Heart left ventricle (tissue), 13 donors: ENCODE data around the gene JPH4.

Source experiments
- POLR2A ChIP-seq, 2 donors: fragments of 450-650 bp; IDR thresholded peaks; one replicate each; pipeline ENCODE4 v1.6.1; 2017; ENCODE audit warnings: antibody characterized with exemption in 2 of 2, mild to moderate bottlenecking in 2 of 2, moderate library complexity in 2 of 2
- TF ChIP-seq, protein P1 (sequence below), 12 donors: fragments of 200-600 bp; sonication (generic) in 4 of 12; IDR thresholded peaks; one replicate each; pipeline versions ENCODE4 v1.5.0 to v1.8.0; 2018 to 2022; ENCODE audit warnings: antibody characterized with exemption in 12 of 12, mild to moderate bottlenecking in 5 of 12
- donor health status: ischemic (EF 13 %, LVEDD 7.1; RV severe dilation, severe dysfunction).
- donor health status: DM: no; HTN: yes; CAD: no.
- donor health status: DM: no; HTN: no; CAD: no.
- donor health status: ischemic (EF 25% LVEDD 6.9; RV normal size, moderate dysfunction).
- donor health status: ischemic (EF 25% LVEDD 5.7; RV mildly dilated, moderate dysfunction).
- donor health status: ischemic (EF 35%, LVEDD 5.7; RV mildly dilated, moderate dysfunction).
- donor health status: nonischemic (EF 11% LVEDD 7.7; RV severe dilation, severe dysfunction).
- donor health status: DM: yes; HTN: yes; CAD: no.
- donor health status: PGD.
- donor health status: ischemic (EF 29% LVEDD 5.4; RV normal size, mild dysfunction).
- donor health status: nonischemic (EF 23%, LVEDD 6.1; RV moderate dilation, normal function).

DNA sequence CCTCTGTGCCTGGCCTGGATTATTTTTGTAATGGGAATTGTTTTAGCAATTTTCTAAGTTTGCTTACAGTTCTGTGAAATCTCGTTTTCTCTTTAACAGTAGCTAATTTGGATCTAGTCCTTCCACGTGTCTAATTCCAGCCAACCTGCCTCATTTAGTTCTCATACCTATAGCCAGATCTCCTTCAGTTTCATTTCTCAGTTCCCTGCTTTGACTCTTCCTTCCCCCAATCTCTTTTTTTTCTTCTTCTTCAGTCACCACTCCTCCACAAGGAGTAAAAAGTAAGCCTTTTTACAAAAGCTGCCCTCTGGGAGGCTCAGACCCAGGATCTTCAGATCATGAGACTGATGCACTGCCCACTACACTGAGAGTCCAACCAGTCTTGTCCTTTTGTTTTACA is 21.1 kb downstream of the JPH4 start:
- no peak for TF ChIP-seq POLR2A (IDR thresholded peaks at IDR 0.05)
- TF ChIP-seq, protein P1, sequence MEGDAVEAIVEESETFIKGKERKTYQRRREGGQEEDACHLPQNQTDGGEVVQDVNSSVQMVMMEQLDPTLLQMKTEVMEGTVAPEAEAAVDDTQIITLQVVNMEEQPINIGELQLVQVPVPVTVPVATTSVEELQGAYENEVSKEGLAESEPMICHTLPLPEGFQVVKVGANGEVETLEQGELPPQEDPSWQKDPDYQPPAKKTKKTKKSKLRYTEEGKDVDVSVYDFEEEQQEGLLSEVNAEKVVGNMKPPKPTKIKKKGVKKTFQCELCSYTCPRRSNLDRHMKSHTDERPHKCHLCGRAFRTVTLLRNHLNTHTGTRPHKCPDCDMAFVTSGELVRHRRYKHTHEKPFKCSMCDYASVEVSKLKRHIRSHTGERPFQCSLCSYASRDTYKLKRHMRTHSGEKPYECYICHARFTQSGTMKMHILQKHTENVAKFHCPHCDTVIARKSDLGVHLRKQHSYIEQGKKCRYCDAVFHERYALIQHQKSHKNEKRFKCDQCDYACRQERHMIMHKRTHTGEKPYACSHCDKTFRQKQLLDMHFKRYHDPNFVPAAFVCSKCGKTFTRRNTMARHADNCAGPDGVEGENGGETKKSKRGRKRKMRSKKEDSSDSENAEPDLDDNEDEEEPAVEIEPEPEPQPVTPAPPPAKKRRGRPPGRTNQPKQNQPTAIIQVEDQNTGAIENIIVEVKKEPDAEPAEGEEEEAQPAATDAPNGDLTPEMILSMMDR (IDR thresholded peaks at IDR 0.05) = no peak
